ENCODE measurements around the gene EFCAB11. TPM values are rescaled to one million over a fixed set of nuclear protein-coding genes. Genes with fewer than 3 reads are reported as not detected.

Gene EFCAB11
- total RNA-seq, 4 donors from 2014 or later: 3.3 to 15.6 (median 6.9) TPM

GRCh38 chr14:89906000-89906399 lies 48.5 kb downstream of the EFCAB11 start:
- no peaks in the 10 kb centered on the region for H3K9me3 ChIP-seq
- no peaks in the 10 kb centered on the region for H3K36me3 ChIP-seq
- no peak for TF ChIP-seq CTCF (IDR thresholded peaks at IDR 0.05)
- TF ChIP-seq POLR2A (IDR thresholded peaks at IDR 0.05): no peak
- no peak overlapping the region for H3K27ac ChIP-seq
- no peak overlapping the region for H3K4me3 ChIP-seq
- H3K4me1 ChIP-seq: no peaks in the 10 kb centered on the region
- no peaks in the 10 kb centered on the region for H3K27me3 ChIP-seq
- DNase-seq: no peak

GRCh38 chr14:89903340-89903952 lies 51.1 kb downstream of the EFCAB11 start:
- Histone ChIP-seq H3K4me3 (no peak overlapping the region), H3K4me1 (no peaks in the 10 kb centered on the region), H3K27ac (no peak overlapping the region), H3K9me3 (no peaks in the 10 kb centered on the region), H3K27me3 (no peaks in the 10 kb centered on the region), H3K36me3 (no peaks in the 10 kb centered on the region)
- no peak for TF ChIP-seq POLR2A (IDR thresholded peaks at IDR 0.05)
- no peak for TF ChIP-seq CTCF (IDR thresholded peaks at IDR 0.05)
- no peak for DNase-seq

- no peak overlapping the region for H3K27ac ChIP-seq
- H3K27me3 ChIP-seq: no peaks in the 10 kb centered on the region
- no peaks in the 10 kb centered on the region for H3K36me3 ChIP-seq
- no peak for DNase-seq
- no peak for TF ChIP-seq CTCF (IDR thresholded peaks at IDR 0.05)
- TF ChIP-seq POLR2A (IDR thresholded peaks at IDR 0.05): no peak
- no peak overlapping the region for H3K4me3 ChIP-seq
- no peaks in the 10 kb centered on the region for H3K9me3 ChIP-seq
- no peaks in the 10 kb centered on the region for H3K4me1 ChIP-seq
Measured at GRCh38 chr14:89902881-89903280, 51.6 kb downstream of the EFCAB11 start.

- no peaks in the 10 kb centered on the region for H3K36me3 ChIP-seq
- no peaks in the 10 kb centered on the region for H3K4me1 ChIP-seq
- no peak overlapping the region for H3K4me3 ChIP-seq
- no peaks in the 10 kb centered on the region for H3K9me3 ChIP-seq
- H3K27ac ChIP-seq: no peak overlapping the region
- DNase-seq: no peak
- no peaks in the 10 kb centered on the region for H3K27me3 ChIP-seq
- no peak for TF ChIP-seq POLR2A (IDR thresholded peaks at IDR 0.05)
- no peak for TF ChIP-seq CTCF (IDR thresholded peaks at IDR 0.05)
Measured at GRCh38 chr14:89900802-89901201, 53.7 kb downstream of the EFCAB11 start.

- Histone ChIP-seq H3K4me1 (no peaks in the 10 kb centered on the region), H3K9me3 (no peaks in the 10 kb centered on the region), H3K36me3 (no peaks in the 10 kb centered on the region), H3K27ac (no peak overlapping the region), H3K4me3 (no peak overlapping the region), H3K27me3 (no peaks in the 10 kb centered on the region)
- no peak for DNase-seq
- TF ChIP-seq CTCF (IDR thresholded peaks at IDR 0.05): peak in 5 of 6 experiments; percentile 54 to 63 (median 59)
- no peak for TF ChIP-seq POLR2A (IDR thresholded peaks at IDR 0.05)
Measured at GRCh38 chr14:89899917-89900663, 54.4 kb downstream of the EFCAB11 start.
